ENCODE results near the gene TRAPPC2. TPM values are rescaled to one million over a fixed set of nuclear protein-coding genes. Genes with fewer than 3 reads are reported as not detected.
A peak's percentile ranks its signal among the peaks of the same experiment; 100 is the strongest.

The TRAPPC2 gene
- total and polyA plus RNA-seq, 2 of the 13 experiments (the other 11 are each of a cell fraction or from before 2014, with no cell fraction given) = 4.4 to 8.1 TPM

DNA sequence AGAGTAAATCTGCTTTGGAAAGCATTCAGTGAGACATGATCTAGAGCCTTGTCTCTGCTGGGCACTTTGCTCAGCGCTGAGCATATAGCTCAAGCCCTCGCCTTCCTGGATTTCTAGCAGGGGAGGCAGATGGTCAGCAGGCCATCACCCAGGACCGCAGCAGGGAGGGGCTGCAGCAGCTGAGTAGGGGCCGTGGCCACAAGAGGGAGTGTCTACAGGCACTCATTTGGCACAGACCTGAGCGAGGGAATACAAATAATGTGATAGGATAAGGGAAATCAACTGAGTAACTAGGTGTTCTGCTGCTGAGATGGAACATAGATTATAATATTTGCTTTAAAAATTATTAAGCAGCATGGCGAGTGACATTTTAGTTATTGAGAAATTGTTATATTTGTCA is 30.3 kb upstream of the TRAPPC2 start:
- intact Hi-C loops (cut with micrococcal nuclease; ENCODE audit: unreplicated experiment) = loop anchor here (1.0 kb wide), 1 partner anchor 268 kb away; no protein-coding TSS in a partner anchor
- TF ChIP-seq ETV5 (CRISPR knock-in tag; IDR thresholded peaks at IDR 0.05; ENCODE audit: borderline replicate concordance) (no peak), HOXA9 (CRISPR knock-in tag; IDR thresholded peaks at IDR 0.05; ENCODE audit: borderline replicate concordance) (no peak), PHF21A (CRISPR knock-in tag; IDR thresholded peaks at IDR 0.05) (no peak), ZNF710 (CRISPR knock-in tag; IDR thresholded peaks at IDR 0.05; ENCODE audit: borderline replicate concordance) (no peak), HBP1 (CRISPR knock-in tag; IDR thresholded peaks at IDR 0.05; ENCODE audit: low read depth) (no peak), KMT2B (CRISPR knock-in tag; IDR thresholded peaks at IDR 0.05) (no peak), ZBTB1 (CRISPR knock-in tag; IDR thresholded peaks at IDR 0.05; ENCODE audit: borderline replicate concordance) (no peak), ZNF33B (CRISPR knock-in tag; IDR thresholded peaks at IDR 0.05) (no peak), EP300 (IDR thresholded peaks at IDR 0.05; ENCODE audit: low read depth in 2 of 2, low read length in 2 of 2) (no peak), EP300 (CRISPR knock-in tag; IDR thresholded peaks at IDR 0.05; ENCODE audit: borderline replicate concordance) (no peak), CTCF (CRISPR knock-in tag; IDR thresholded peaks at IDR 0.05) (peak; percentile 30; the same call in 1 of the 2 replicates), ZNF337 (CRISPR knock-in tag; IDR thresholded peaks at IDR 0.05; ENCODE audit: borderline replicate concordance, low read depth) (no peak)
- TF ChIP-seq, protein P1, sequence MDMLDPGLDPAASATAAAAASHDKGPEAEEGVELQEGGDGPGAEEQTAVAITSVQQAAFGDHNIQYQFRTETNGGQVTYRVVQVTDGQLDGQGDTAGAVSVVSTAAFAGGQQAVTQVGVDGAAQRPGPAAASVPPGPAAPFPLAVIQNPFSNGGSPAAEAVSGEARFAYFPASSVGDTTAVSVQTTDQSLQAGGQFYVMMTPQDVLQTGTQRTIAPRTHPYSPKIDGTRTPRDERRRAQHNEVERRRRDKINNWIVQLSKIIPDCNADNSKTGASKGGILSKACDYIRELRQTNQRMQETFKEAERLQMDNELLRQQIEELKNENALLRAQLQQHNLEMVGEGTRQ (IDR thresholded peaks at IDR 0.05; ENCODE audit: low read depth, low read length) = no peak
- TF ChIP-seq, protein P1 (CRISPR knock-in tag; IDR thresholded peaks at IDR 0.05; ENCODE audit: borderline replicate concordance) = no peak
- TF ChIP-seq, protein P2, sequence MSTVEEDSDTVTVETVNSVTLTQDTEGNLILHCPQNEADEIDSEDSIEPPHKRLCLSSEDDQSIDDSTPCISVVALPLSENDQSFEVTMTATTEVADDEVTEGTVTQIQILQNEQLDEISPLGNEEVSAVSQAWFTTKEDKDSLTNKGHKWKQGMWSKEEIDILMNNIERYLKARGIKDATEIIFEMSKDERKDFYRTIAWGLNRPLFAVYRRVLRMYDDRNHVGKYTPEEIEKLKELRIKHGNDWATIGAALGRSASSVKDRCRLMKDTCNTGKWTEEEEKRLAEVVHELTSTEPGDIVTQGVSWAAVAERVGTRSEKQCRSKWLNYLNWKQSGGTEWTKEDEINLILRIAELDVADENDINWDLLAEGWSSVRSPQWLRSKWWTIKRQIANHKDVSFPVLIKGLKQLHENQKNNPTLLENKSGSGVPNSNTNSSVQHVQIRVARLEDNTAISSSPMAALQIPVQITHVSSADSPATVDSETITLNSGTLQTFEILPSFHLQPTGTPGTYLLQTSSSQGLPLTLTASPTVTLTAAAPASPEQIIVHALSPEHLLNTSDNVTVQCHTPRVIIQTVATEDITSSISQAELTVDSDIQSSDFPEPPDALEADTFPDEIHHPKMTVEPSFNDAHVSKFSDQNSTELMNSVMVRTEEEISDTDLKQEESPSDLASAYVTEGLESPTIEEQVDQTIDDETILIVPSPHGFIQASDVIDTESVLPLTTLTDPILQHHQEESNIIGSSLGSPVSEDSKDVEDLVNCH (CRISPR knock-in tag; IDR thresholded peaks at IDR 0.05) = no peak

More for the DNA sequence above, 30.3 kb upstream of the TRAPPC2 start:
- no TSS peak for BruUV-seq (replicated peaks)
- Histone ChIP-seq H3K4me2 (ENCODE audit: low read depth, low read length) (no peak overlapping the region), H3K4me3 (replicated peaks in 1 of 3; ENCODE audit: insufficient read depth in 1 of 3, low read depth in 2 of 3, low read length in 3 of 3) (no peak overlapping the region), H2AFZ (ENCODE audit: low read length) (no peak overlapping the region), H3K4me1 (ENCODE audit: insufficient read depth, low read length) (no peaks in the 10 kb centered on the region), H4K20me1 (ENCODE audit: insufficient read depth, low read length) (no peaks in the 10 kb centered on the region), H3K9me3 (ENCODE audit: low read length) (no peaks in the 10 kb centered on the region), H3K79me2 (ENCODE audit: insufficient read depth, low read length) (no peaks in the 10 kb centered on the region), H3K9ac (ENCODE audit: insufficient read depth, low read depth, low read length) (no peak overlapping the region), H3K27me3 (ENCODE audit: control insufficient read depth in 1 of 2, insufficient read depth in 2 of 2, low read length in 2 of 2) (no peaks in the 10 kb centered on the region), H3K36me3 (replicated peaks in 1 of 2; ENCODE audit: control insufficient read depth in 1 of 2, insufficient read depth in 2 of 2, low read length in 2 of 2) (peaks cover 0 to 28% of the 10 kb centered on the region in 2 experiments; a peak in 3 of 5 replicates), H3K27ac (ENCODE audit: extremely low read length, insufficient read depth, low read length) (no peak overlapping the region)
- FAIRE-seq (no peak), DNase-seq (ENCODE audit: low spot score) (peak; percentile 1), ATAC-seq (peak; percentile 79)
- in situ Hi-C loops (cut with HindIII; ENCODE audit: extremely low pct_ligation_motif_present, low pct_unique_long_range_greater_than_20kb) = loop anchor here (10.0 to 25.0 kb wide), 2 partner anchors 252 to 270 kb away; no protein-coding TSS in a partner anchor
- WGBS (ENCODE audit: low lambda C conversion rate) = 91% methylated on average over 4 of the region's 6 CpGs
- ChIA-PET CTCF (ENCODE audit: low intra/inter-chr PET ratio, low total read pairs) (interaction anchor here (1.2 kb wide), 1 partner anchor 268 kb away, joined by 3 read pairs; no protein-coding TSS in a partner anchor), POLR2A (no interaction called here)
